ENCODE results near the gene OPALIN.

GRCh38 chr10:96333101-96333500 is 25.7 kb downstream of the OPALIN start:
- TF ChIP-seq CTCF (IDR thresholded peaks at IDR 0.05) (no peak), POLR2A (IDR thresholded peaks at IDR 0.05; ENCODE audit: low read depth) (no peak)

Data from esophagus muscularis mucosa (tissue), 3 donors.